HUDEP-2 (cell line): ENCODE measurements around the gene PLPP1.
A peak's percentile ranks its signal among the peaks of the same experiment; 100 is the strongest.

Source experiments
- DNase-seq, 76 experiments: peaks; one replicate each; lab custom pipeline; 2025; ENCODE audit not compliant: unreplicated experiment in 76 of 76; lab: John Stamatoyannopoulos, UW

Gene PLPP1

GRCh38 chr5:55534436-55535198 is at the start of gene PLPP1:
Gene PLPP1, minus strand, starts transcription at chr5:55534964. Its CDS starts 335 bp downstream, at chr5:55534629.
- peak in 24 of 76 experiments; percentile 1 to 31 (median 16) for DNase-seq

- DNase-seq = no peak
Measured at GRCh38 chr5:55583578-55583977, 48.8 kb upstream of the PLPP1 start.

- DNase-seq = no peak
Measured at GRCh38 chr5:55582256-55582655, 47.5 kb upstream of the PLPP1 start.

GRCh38 chr5:55580042-55580441 is 45.3 kb upstream of the PLPP1 start:
- DNase-seq = no peak

GRCh38 chr5:55578771-55579170 is 44.0 kb upstream of the PLPP1 start:
- DNase-seq = no peak

GRCh38 chr5:55577353-55578060 is 42.7 kb upstream of the PLPP1 start:
- no peak for DNase-seq

- no peak for DNase-seq
Measured at GRCh38 chr5:55576661-55577060, 41.9 kb upstream of the PLPP1 start.

GRCh38 chr5:55575815-55576583 is 41.2 kb upstream of the PLPP1 start:
- DNase-seq = peak in 3 of 76 experiments; percentile 3 to 50 (median 8)

- DNase-seq = no peak
Measured at GRCh38 chr5:55572600-55572999, 37.8 kb upstream of the PLPP1 start.

GRCh38 chr5:55572020-55572419 is 37.3 kb upstream of the PLPP1 start:
- DNase-seq = no peak

GRCh38 chr5:55570570-55570969 is 35.8 kb upstream of the PLPP1 start:
- no peak for DNase-seq

GRCh38 chr5:55570026-55570425 is 35.3 kb upstream of the PLPP1 start:
- DNase-seq = no peak

GRCh38 chr5:55569513-55569865 is 34.7 kb upstream of the PLPP1 start:
- no peak for DNase-seq

GRCh38 chr5:55568654-55569512 is 34.1 kb upstream of the PLPP1 start:
- DNase-seq = no peak

GRCh38 chr5:55564721-55565120 is 30.0 kb upstream of the PLPP1 start:
- no peak for DNase-seq

- no peak for DNase-seq
Measured at GRCh38 chr5:55558484-55558883, 23.7 kb upstream of the PLPP1 start.

GRCh38 chr5:55557123-55557522 is 22.4 kb upstream of the PLPP1 start:
- no peak for DNase-seq

- no peak for DNase-seq
Measured at GRCh38 chr5:55554585-55555202, 19.9 kb upstream of the PLPP1 start.

- DNase-seq = no peak
Measured at GRCh38 chr5:55551904-55552303, 17.1 kb upstream of the PLPP1 start.

- no peak for DNase-seq
Measured at GRCh38 chr5:55551358-55551757, 16.6 kb upstream of the PLPP1 start.
